Body of pancreas (tissue), 4 donors: ENCODE measurements around the gene ITGA8. TPM values are rescaled to one million over a fixed set of nuclear protein-coding genes. Genes with fewer than 3 reads are reported as not detected.
"Not testable (repeated sequence)": the region's sequence is repeated elsewhere in the genome, so short reads cannot be mapped to it uniquely, and the experiment has no call there.

ENCODE experiments used
- ATAC-seq: fragments of 150-250 bp; one replicate; pipeline ENCODE4 v1.9.1; 2016
- DNase-seq, 4 donors: peaks; one replicate each; pipeline ENCODE4 v3.0.0-alpha.2; 2019
- H3K27ac ChIP-seq, 4 donors: fragments of 200-600 bp; sonication (generic); 1 replicate in 3 of 4; 2 replicates in 1 of 4; pipeline versions ENCODE4 v1.5.1 to v1.6.1; 2016 to 2019; ENCODE audit warnings: mild to moderate bottlenecking in 1 of 4, mixed read lengths in 1 of 4, moderate library complexity in 1 of 4
- H3K27me3 ChIP-seq, 2 donors: fragments of 200-600 bp; sonication (generic); one replicate each; pipeline ENCODE4 v1.6.0; 2016; ENCODE audit warnings: mild to moderate bottlenecking in 1 of 2
- H3K36me3 ChIP-seq, 2 donors: fragments of 200-600 bp; sonication (generic); replicated peaks in 1 of 2; 2 replicates each; pipeline ENCODE4 v1.5.1; 2016; ENCODE audit warnings: low read depth in 2 of 2; ENCODE audit not compliant: insufficient read depth in 1 of 2
- H3K4me1 ChIP-seq: fragments of 200-600 bp; sonication (generic); one replicate; pipeline ENCODE4 v1.6.0; 2016
- H3K4me3 ChIP-seq, 2 donors: fragments of 200-600 bp; sonication (generic); 1 replicate in 1 of 2; 2 replicates in 1 of 2; pipeline ENCODE4 v1.5.1; 2016 to 2019
- H3K9me3 ChIP-seq, 3 donors: fragments of 200-600 bp; sonication (generic); 1 replicate in 2 of 3; 2 replicates in 1 of 3; pipeline ENCODE4 v1.5.1; 2016
- POLR2A ChIP-seq, 3 donors: fragments of 450-650 bp; IDR thresholded peaks; one replicate each; pipeline ENCODE4 v1.6.1; 2016; ENCODE audit warnings: antibody characterized with exemption in 3 of 3, mild to moderate bottlenecking in 2 of 3
- WGBS, 2 donors: methylation state at CpG; one replicate each; pipeline ENCODE4 v1.1.5; 2017; 5-methylcytosine and 5-hydroxymethylcytosine counted together
- intact Hi-C: fragments of 100-400 bp; cut with DNase I; formaldehyde crosslinking; loops from one replicate; pipeline ENCODE4 v1.15.1; 2023
- total RNA-seq, 2 donors: library from RNA; depleted of rRNA; stranded (reverse); fragments of >200 nt; gene quantifications; one replicate each; pipeline ENCODE4 v1.1.0, GENCODE V29; 2016
- TF ChIP-seq, protein P1 (sequence below), 7 experiments: fragments of 450-650 bp in 4 of 7; fragments of 200-600 bp in 3 of 7; sonication (generic) in 3 of 7; IDR thresholded peaks; one replicate each; pipeline ENCODE4 v1.5.1; 2016 to 2019; ENCODE audit warnings: antibody characterized with exemption in 7 of 7

ITGA8 gene
- total RNA-seq, 2 donors from 2014 or later: 0.66 to 0.78 TPM

DNA sequence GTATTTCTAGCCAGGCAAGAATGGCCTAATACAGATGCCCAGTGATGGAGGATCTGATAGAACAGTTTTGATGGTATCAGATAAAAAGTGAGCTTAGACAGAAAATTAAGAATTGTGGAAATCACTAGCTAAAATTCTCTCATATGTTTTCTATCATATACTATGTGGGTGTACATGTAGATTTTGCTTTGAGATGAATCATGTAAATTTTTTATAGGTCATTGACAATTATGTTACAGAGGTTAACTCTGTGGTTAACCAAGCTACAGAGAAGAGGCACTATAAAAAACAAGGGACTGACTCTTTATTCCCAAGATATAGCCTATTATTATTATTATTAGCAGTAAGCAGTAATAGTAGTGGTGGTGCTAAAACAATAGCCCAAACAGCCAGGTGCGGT, 156.5 kb downstream of the ITGA8 start:
- H3K4me1 ChIP-seq: no peaks in the 10 kb centered on the region
- no peak for DNase-seq
- 92 to 93% methylated on average over 1 of the region's 1 CpG for WGBS, 2 donors
- ATAC-seq: no peak
- H3K27ac ChIP-seq: no peak overlapping the region
- intact Hi-C loops: no loop called here
- TF ChIP-seq, protein P1, sequence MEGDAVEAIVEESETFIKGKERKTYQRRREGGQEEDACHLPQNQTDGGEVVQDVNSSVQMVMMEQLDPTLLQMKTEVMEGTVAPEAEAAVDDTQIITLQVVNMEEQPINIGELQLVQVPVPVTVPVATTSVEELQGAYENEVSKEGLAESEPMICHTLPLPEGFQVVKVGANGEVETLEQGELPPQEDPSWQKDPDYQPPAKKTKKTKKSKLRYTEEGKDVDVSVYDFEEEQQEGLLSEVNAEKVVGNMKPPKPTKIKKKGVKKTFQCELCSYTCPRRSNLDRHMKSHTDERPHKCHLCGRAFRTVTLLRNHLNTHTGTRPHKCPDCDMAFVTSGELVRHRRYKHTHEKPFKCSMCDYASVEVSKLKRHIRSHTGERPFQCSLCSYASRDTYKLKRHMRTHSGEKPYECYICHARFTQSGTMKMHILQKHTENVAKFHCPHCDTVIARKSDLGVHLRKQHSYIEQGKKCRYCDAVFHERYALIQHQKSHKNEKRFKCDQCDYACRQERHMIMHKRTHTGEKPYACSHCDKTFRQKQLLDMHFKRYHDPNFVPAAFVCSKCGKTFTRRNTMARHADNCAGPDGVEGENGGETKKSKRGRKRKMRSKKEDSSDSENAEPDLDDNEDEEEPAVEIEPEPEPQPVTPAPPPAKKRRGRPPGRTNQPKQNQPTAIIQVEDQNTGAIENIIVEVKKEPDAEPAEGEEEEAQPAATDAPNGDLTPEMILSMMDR (IDR thresholded peaks at IDR 0.05): no peak
- no peak for TF ChIP-seq POLR2A (IDR thresholded peaks at IDR 0.05)
- no peaks in the 10 kb centered on the region for H3K36me3 ChIP-seq
- H3K27me3 ChIP-seq: no peaks in the 10 kb centered on the region
- no peaks in the 10 kb centered on the region for H3K9me3 ChIP-seq
- H3K4me3 ChIP-seq: no peak overlapping the region

DNA sequence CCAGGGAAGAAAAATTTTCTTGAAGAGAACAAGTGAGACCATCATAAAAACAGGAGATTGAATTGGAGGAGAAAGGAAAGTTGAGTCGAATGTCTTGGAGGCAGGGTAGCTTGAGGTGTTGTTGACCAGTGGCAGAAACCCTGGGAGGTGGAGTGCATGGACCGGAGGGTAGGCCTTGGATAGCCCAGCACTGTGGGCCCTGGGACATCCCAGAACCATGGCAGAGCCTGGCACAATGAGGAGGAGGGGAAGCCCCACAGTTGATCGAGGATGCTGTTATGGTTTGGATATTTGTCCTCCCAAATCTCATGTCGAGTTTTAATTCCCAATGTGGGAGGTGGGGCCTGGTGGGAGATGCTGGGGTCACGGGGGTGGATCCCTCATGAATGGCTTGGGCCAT, 157.1 kb downstream of the ITGA8 start:
- intact Hi-C loops: no loop called here
- Histone ChIP-seq H3K27me3 (no peaks in the 10 kb centered on the region), H3K4me3 (no peak overlapping the region), H3K27ac (no peak overlapping the region), H3K4me1 (no peaks in the 10 kb centered on the region), H3K36me3 (no peaks in the 10 kb centered on the region), H3K9me3 (no peaks in the 10 kb centered on the region)
- ATAC-seq (no peak), DNase-seq (no peak)
- 61 to 63% methylated on average over 5 of the region's 5 CpGs for WGBS, 2 donors
- TF ChIP-seq, protein P1 (IDR thresholded peaks at IDR 0.05): no peak
- no peak for TF ChIP-seq POLR2A (IDR thresholded peaks at IDR 0.05)

DNA sequence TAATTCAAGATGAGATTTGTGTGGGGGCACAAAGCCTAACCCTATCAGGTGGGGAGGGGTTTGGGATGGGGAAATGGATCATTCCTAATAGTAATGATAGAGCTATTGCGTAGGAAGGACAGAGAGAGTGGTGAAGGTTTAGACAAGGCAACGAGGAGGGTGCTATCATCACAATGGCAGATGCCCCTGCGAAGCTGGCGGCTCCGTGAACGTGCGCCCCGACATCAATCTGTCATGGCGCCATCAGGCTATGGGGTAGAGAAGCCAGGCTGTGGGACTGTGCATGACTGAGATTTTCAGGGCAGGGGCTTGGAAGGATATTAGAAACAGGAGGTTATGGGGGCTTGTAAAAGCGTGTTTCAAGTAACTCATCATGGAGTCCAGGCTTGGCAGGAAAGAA, 157.6 kb downstream of the ITGA8 start:
- Histone ChIP-seq H3K9me3 (no peaks in the 10 kb centered on the region), H3K27ac (no peak overlapping the region), H3K4me3 (no peak overlapping the region), H3K4me1 (no peaks in the 10 kb centered on the region), H3K36me3 (no peaks in the 10 kb centered on the region), H3K27me3 (no peaks in the 10 kb centered on the region)
- 71 to 77% methylated on average over 10 of the region's 10 CpGs for WGBS, 2 donors
- intact Hi-C loops: no loop called here
- no peak for DNase-seq
- TF ChIP-seq, protein P1 (IDR thresholded peaks at IDR 0.05): no peak
- no peak for TF ChIP-seq POLR2A (IDR thresholded peaks at IDR 0.05)
- no peak for ATAC-seq

DNA sequence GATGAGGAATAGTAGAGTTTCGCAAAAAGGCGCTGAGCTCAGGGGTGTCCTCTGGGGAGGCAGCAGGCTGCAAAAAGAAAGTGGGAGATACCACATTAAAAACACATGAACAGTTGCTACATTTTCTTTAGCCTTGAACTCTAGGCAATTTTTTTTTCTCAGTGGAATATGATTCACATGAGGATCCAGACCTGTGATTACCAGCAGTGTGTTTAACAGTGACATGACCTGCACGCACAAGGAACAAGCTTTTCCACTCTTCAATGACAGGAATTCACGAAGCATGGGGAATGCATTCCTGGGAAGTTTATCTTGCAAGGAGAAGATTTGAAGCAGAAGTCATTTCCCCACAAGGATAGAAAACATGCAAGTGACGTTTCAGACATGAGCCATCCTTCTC, 161.6 kb downstream of the ITGA8 start:
- H3K4me1 ChIP-seq: no peaks in the 10 kb centered on the region
- TF ChIP-seq POLR2A (IDR thresholded peaks at IDR 0.05): no peak
- TF ChIP-seq, protein P1 (IDR thresholded peaks at IDR 0.05): no peak
- 36 to 52% methylated on average over 5 of the region's 5 CpGs for WGBS, 2 donors

DNA sequence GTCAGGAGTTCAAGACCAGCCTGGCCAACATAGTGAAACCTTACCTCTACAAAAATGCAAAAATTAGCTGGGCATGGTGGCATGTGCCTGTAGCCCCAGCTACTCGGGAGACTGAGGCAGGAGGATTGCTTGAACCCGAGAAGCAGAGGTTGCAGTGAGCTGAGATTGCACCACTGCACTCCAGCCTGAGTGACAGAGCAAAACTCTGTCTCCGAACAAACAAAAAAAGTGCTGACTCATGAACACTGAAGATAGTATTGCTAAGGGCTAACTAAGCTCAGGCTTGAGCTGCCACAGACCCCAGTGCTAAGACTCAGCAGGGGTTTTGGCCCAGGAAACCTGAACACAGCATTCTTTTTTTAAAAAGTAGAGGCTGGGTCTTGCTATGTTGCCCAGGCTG, 162.6 kb downstream of the ITGA8 start:
- H3K27me3 ChIP-seq, intact Hi-C loops, H3K36me3 ChIP-seq, H3K4me3 ChIP-seq, H3K4me1 ChIP-seq, H3K27ac ChIP-seq, ATAC-seq, DNase-seq, H3K9me3 ChIP-seq: not testable (repeated sequence)
- 44 to 46% methylated on average over 3 of the region's 3 CpGs for WGBS, 2 donors

More for the DNA sequence above, 161.6 kb downstream of the ITGA8 start:
- H3K27ac ChIP-seq: no peak overlapping the region
- no peaks in the 10 kb centered on the region for H3K36me3 ChIP-seq
- no peak for DNase-seq
- H3K4me3 ChIP-seq: no peak overlapping the region
- no peaks in the 10 kb centered on the region for H3K9me3 ChIP-seq
- H3K27me3 ChIP-seq: no peaks in the 10 kb centered on the region
- intact Hi-C loops: no loop called here
- peak; percentile 18 for ATAC-seq
